ENCODE results near the gene SNTN. TPM values are rescaled to one million over a fixed set of nuclear protein-coding genes. Genes with fewer than 3 reads are reported as not detected.

The SNTN gene
- total and polyA plus RNA-seq, 2 donors (not counting 3 experiments of a cell fraction or from before 2014, with no cell fraction given), result not detected

DNA sequence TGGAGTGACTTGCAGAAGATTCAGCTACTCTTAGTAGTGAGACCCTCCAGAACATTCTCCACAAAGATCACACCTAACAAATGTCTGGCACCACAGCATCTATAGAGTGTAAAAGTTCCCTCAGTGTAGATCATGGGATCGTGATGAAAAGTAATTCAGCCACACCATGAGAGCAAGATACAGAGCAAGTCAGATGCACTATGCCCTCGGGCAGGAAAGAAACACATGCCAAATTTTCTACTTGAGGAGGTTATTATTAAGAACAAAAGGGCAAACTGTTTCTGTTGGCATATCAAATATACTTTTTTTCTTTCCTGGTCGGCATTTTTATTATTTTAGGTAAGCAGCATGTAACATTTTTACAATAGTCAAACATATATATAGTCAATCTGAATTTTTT is 44.8 kb upstream of the SNTN start:
- Histone ChIP-seq H2AFZ (ENCODE audit: low read depth, low read length) (no peak overlapping the region), H3K9me1 (replicated peaks; ENCODE audit: control insufficient read depth, extremely low read depth, insufficient read depth, low read length) (no peaks in the 10 kb centered on the region), H3K4me2 (ENCODE audit: insufficient read depth, low read length) (no peak overlapping the region), H3K27me3 (ENCODE audit: control insufficient read depth in 2 of 2, insufficient read depth in 2 of 2, low read length in 2 of 2) (no peaks in the 10 kb centered on the region), H3K4me1 (ENCODE audit: control insufficient read depth, extremely low read depth, insufficient read depth, low read length) (no peaks in the 10 kb centered on the region), H3K9ac (replicated peaks; ENCODE audit: extremely low read depth, insufficient read depth, low read length) (no peak overlapping the region), H3K9me3 (replicated peaks; ENCODE audit: control insufficient read depth, insufficient read depth, low read length) (no peaks in the 10 kb centered on the region), H3K36me3 (ENCODE audit: control insufficient read depth in 2 of 2, extremely low read depth in 1 of 2, insufficient read depth in 2 of 2, low read length in 2 of 2) (no peaks in the 10 kb centered on the region), H3K79me2 (ENCODE audit: control insufficient read depth, insufficient read depth, low read length) (no peaks in the 10 kb centered on the region), H3K27ac (ENCODE audit: insufficient read depth, low read depth, low read length) (no peak overlapping the region), H3K4me3 (replicated peaks in 1 of 3; ENCODE audit: insufficient read depth in 1 of 3, low read depth in 1 of 3, low read length in 3 of 3) (no peak overlapping the region), H4K20me1 (replicated peaks; ENCODE audit: control insufficient read depth, extremely low read depth, insufficient read depth, low read length) (no peaks in the 10 kb centered on the region)
- dilution Hi-C loops (cut with MboI; ENCODE audit: extremely low pct_ligation_motif_present, low sequenced_read_pairs), result no loop called here
- ChIA-PET POLR2A (no interaction called here), CTCF (no interaction called here)
- BruUV-seq (replicated peaks), result no TSS peak
- intact Hi-C loops (cut with micrococcal nuclease), result no loop called here
- TF ChIP-seq GATA2 (IDR thresholded peaks at IDR 0.05; ENCODE audit: insufficient read depth, insufficient read length, low read depth, low read length) (no peak), POLR2AphosphoS5 (IDR thresholded peaks at IDR 0.05; ENCODE audit: insufficient read depth, low read depth, low read length) (no peak), JUN (IDR thresholded peaks at IDR 0.05; ENCODE audit: borderline replicate concordance, insufficient read depth, insufficient read length, low read depth) (no peak), EZH2 (IDR thresholded peaks at IDR 0.05; ENCODE audit: borderline replicate concordance, low read depth, low read length, severe bottlenecking) (no peak), MYC (IDR thresholded peaks at IDR 0.05; ENCODE audit: low read depth, low read length) (no peak)
- TF ChIP-seq, protein P1, sequence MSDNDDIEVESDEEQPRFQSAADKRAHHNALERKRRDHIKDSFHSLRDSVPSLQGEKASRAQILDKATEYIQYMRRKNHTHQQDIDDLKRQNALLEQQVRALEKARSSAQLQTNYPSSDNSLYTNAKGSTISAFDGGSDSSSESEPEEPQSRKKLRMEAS (IDR thresholded peaks at IDR 0.05; ENCODE audit: insufficient read depth, insufficient read length), result no peak
- TF ChIP-seq, protein P2, sequence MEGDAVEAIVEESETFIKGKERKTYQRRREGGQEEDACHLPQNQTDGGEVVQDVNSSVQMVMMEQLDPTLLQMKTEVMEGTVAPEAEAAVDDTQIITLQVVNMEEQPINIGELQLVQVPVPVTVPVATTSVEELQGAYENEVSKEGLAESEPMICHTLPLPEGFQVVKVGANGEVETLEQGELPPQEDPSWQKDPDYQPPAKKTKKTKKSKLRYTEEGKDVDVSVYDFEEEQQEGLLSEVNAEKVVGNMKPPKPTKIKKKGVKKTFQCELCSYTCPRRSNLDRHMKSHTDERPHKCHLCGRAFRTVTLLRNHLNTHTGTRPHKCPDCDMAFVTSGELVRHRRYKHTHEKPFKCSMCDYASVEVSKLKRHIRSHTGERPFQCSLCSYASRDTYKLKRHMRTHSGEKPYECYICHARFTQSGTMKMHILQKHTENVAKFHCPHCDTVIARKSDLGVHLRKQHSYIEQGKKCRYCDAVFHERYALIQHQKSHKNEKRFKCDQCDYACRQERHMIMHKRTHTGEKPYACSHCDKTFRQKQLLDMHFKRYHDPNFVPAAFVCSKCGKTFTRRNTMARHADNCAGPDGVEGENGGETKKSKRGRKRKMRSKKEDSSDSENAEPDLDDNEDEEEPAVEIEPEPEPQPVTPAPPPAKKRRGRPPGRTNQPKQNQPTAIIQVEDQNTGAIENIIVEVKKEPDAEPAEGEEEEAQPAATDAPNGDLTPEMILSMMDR (IDR thresholded peaks at IDR 0.05; ENCODE audit: extremely low read depth in 1 of 2, insufficient read depth in 1 of 2, low read depth in 1 of 2, low read length in 2 of 2), result no peak
- FAIRE-seq (no peak), DNase-seq (ENCODE audit: low read depth, low spot score) (no peak)
